Ovary (tissue), 9 donors: ENCODE data around the gene SVEP1. TPM values are rescaled to one million over a fixed set of nuclear protein-coding genes. Genes with fewer than 3 reads are reported as not detected.

Experiments
- DNase-seq, 5 donors: peaks; one replicate each; pipeline ENCODE4 v3.0.0-alpha.2; 2019 to 2020
- H3K27ac ChIP-seq, 2 donors: fragments of 200-600 bp; one replicate each; pipeline versions ENCODE4 v1.5.1 to v1.8.0; 2019 to 2022
- H3K27me3 ChIP-seq: fragments of 200-600 bp; one replicate; pipeline ENCODE4 v1.8.0; 2022
- H3K36me3 ChIP-seq: fragments of 200-600 bp; sonication (generic); one replicate; pipeline ENCODE4 v1.5.1; 2019
- H3K4me1 ChIP-seq: one replicate; pipeline ENCODE4 v1.8.1; 2013; ENCODE audit warnings: mild to moderate bottlenecking, moderate library complexity; ENCODE audit not compliant: insufficient read depth
- H3K4me3 ChIP-seq: fragments of 200-600 bp; sonication (generic); one replicate; pipeline ENCODE4 v1.5.1; 2017
- H3K9me3 ChIP-seq, 2 donors: fragments of 200-600 bp in 1 of 2; sonication (generic) in 1 of 2; one replicate each; pipeline versions ENCODE4 v1.5.1 to v1.8.1; 2013 to 2019; ENCODE audit warnings: mild to moderate bottlenecking in 1 of 2, moderate library complexity in 1 of 2
- EP300 ChIP-seq: sonication (generic); formaldehyde crosslinking; IDR thresholded peaks from one replicate; pipeline ENCODE4 v1.6.1; 2017; ENCODE audit warnings: antibody characterized with exemption
- POLR2A ChIP-seq: fragments of 450-650 bp; IDR thresholded peaks from one replicate; pipeline ENCODE4 v1.6.1; 2017; ENCODE audit warnings: antibody characterized with exemption, mild to moderate bottlenecking, moderate library complexity
- WGBS, 3 donors: extraction: QIAGEN DNeasy Blood & Tissue Kit in 1 of 3; methylation state at CpG; one replicate each; pipeline versions ENCODE4 v1.1.5 to v1.1.7; 2013 to 2017; 5-methylcytosine and 5-hydroxymethylcytosine counted together
- intact Hi-C, 4 donors: fragments of 100-400 bp; cut with DNase I; formaldehyde crosslinking; loops; one replicate each; pipeline versions ENCODE4 v1.11.0 to v1.15.1; 2022 to 2023
- polyA plus RNA-seq, 2 donors: library from polyadenylated mRNA; stranded (reverse); fragments of 200-250 nt in 1 of 2; fragments of 350-450 nt in 1 of 2; fragmentation: Illumina TruSeq in 1 of 2; extraction: RNeasy Lipid Tissue Mini Kit (QIAGEN cat#74804) in 1 of 2; gene quantifications; one replicate each; pipeline ENCODE4 v1.2.3, GENCODE V29; 2013 to 2014
- total RNA-seq, 7 donors: library from RNA; depleted of rRNA in 2 of 7; stranded (reverse); fragments of >200 nt in 2 of 7; fragmentation: NEBNext Ultra II Directional in 3 of 7; extraction: Animal tissue kit (Norgen Biotek cat#: 25700) in 3 of 7; gene quantifications; one replicate each; pipeline versions ENCODE4 v1.1.0 to v1.2.4, GENCODE V29; 2016 to 2023
- TF ChIP-seq, protein P1 (sequence below), 3 donors: fragments of 450-650 bp in 2 of 3; fragments of 200-600 bp in 1 of 3; IDR thresholded peaks; one replicate each; pipeline versions ENCODE4 v1.5.1 to v1.8.0; 2016 to 2022; ENCODE audit warnings: antibody characterized with exemption in 3 of 3, mild to moderate bottlenecking in 1 of 3
- donor health status: DM: no; HTN: no; CAD: no; lungs with moderate emphysema.
- donor health status: DM: no; HTN: no; CAD: no.
- donor health status: Bipolar disorder and iron deficiency.
- donor health status: DM: yes; HTN: yes; CAD: no.
- donor health status: DM: no; HTN: no; CAD: no.
- donor health status: DM: yes; HTN: yes; CAD: no.

Gene SVEP1
- total and polyA plus RNA-seq, 9 donors: 0.40 to 23.1 (median 13.3) TPM

GRCh38 chr9:110410961-110411360 lies 168.6 kb downstream of the SVEP1 start:
- Histone ChIP-seq H3K4me3 (no peak overlapping the region), H3K9me3 (peaks cover 0 to 4% of the 10 kb centered on the region in 2 donors), H3K4me1 (no peaks in the 10 kb centered on the region), H3K36me3 (no peaks in the 10 kb centered on the region), H3K27me3 (no peaks in the 10 kb centered on the region), H3K27ac (no peak overlapping the region)
- DNase-seq: no peak
- TF ChIP-seq POLR2A (no peak), EP300 (no peak)
- TF ChIP-seq, protein P1, sequence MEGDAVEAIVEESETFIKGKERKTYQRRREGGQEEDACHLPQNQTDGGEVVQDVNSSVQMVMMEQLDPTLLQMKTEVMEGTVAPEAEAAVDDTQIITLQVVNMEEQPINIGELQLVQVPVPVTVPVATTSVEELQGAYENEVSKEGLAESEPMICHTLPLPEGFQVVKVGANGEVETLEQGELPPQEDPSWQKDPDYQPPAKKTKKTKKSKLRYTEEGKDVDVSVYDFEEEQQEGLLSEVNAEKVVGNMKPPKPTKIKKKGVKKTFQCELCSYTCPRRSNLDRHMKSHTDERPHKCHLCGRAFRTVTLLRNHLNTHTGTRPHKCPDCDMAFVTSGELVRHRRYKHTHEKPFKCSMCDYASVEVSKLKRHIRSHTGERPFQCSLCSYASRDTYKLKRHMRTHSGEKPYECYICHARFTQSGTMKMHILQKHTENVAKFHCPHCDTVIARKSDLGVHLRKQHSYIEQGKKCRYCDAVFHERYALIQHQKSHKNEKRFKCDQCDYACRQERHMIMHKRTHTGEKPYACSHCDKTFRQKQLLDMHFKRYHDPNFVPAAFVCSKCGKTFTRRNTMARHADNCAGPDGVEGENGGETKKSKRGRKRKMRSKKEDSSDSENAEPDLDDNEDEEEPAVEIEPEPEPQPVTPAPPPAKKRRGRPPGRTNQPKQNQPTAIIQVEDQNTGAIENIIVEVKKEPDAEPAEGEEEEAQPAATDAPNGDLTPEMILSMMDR (IDR thresholded peaks at IDR 0.05): no peak
- intact Hi-C loops: no loop called here
- 87 to 94% (median 90%) methylated on average over 5 of the region's 5 CpGs for WGBS, 3 donors

DNA sequence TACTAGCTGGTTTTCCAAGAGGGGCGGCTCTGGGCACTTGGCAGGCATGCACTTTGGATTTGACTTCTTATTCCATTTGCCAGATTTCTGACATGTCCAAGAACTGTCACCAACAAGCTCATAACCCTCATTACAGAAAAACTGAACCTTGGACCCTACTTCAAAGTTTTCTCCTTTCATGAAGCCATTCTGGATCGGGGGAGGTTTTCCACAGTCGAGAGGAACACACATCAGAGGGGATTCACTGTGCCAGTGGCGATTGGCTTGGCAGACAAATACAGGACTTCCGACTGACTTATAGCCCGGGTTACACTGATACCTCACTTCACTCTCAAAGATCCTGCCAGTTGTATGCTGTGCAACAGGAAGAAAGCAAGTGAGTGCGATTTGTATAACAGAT lies 170.9 kb downstream of the SVEP1 start:
- TF ChIP-seq EP300 (no peak), POLR2A (no peak)
- TF ChIP-seq, protein P1 (IDR thresholded peaks at IDR 0.05): no peak
- DNase-seq: no peak
- no peaks in the 10 kb centered on the region for H3K36me3 ChIP-seq
- 76 to 85% (median 81%) methylated on average over 7 of the region's 7 CpGs for WGBS, 3 donors
- intact Hi-C loops: no loop called here
- H3K27me3 ChIP-seq: no peaks in the 10 kb centered on the region
- no peaks in the 10 kb centered on the region for H3K4me1 ChIP-seq
- no peak overlapping the region for H3K27ac ChIP-seq
- H3K4me3 ChIP-seq: no peak overlapping the region
- H3K9me3 ChIP-seq: peaks cover 0 to 4% of the 10 kb centered on the region in 2 donors

GRCh38 chr9:110405858-110406443 lies 173.6 kb downstream of the SVEP1 start:
- WGBS, 3 donors: 79 to 87% (median 83%) methylated on average over 9 of the region's 9 CpGs
- no peaks in the 10 kb centered on the region for H3K9me3 ChIP-seq
- DNase-seq: no peak
- intact Hi-C loops: no loop called here
- no peaks in the 10 kb centered on the region for H3K4me1 ChIP-seq
- H3K4me3 ChIP-seq: no peak overlapping the region
- no peaks in the 10 kb centered on the region for H3K36me3 ChIP-seq
- TF ChIP-seq, protein P1 (IDR thresholded peaks at IDR 0.05): no peak
- no peak for TF ChIP-seq EP300
- no peak overlapping the region for H3K27ac ChIP-seq
- H3K27me3 ChIP-seq: no peaks in the 10 kb centered on the region

DNA sequence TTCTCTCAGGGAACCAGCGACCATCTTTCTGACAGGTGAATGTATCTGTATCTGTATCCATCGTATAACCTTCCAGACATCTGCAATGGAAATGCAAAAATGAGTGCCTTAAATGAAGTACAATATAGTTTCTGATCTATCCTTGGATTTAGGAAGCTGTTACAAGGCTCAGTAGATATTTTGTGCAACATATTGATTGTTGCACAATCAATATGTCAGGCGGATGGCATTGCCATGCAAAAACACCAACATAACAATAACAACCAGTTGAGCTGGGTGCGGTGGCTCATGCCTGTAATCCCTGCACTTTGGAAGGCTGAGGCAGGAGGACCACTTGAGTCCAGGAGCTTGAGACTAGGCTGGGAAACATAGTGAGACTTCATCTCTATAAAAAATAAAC lies 175.1 kb downstream of the SVEP1 start:
- 90 to 94% (median 93%) methylated on average over 4 of the region's 4 CpGs for WGBS, 3 donors
- TF ChIP-seq POLR2A (no peak), EP300 (no peak)
- TF ChIP-seq, protein P1 (IDR thresholded peaks at IDR 0.05): no peak
- DNase-seq: no peak
- Histone ChIP-seq H3K27ac (no peak overlapping the region), H3K9me3 (no peaks in the 10 kb centered on the region), H3K4me3 (no peak overlapping the region), H3K4me1 (no peaks in the 10 kb centered on the region), H3K27me3 (no peaks in the 10 kb centered on the region), H3K36me3 (no peaks in the 10 kb centered on the region)
- intact Hi-C loops: no loop called here
